CD1c-positive myeloid dendritic cell (primary cell): ENCODE measurements around the gene ALKBH2.
A peak's percentile ranks its signal among the peaks of the same experiment; 100 is the strongest.
"Not testable (repeated sequence)": the region's sequence is repeated elsewhere in the genome, so short reads cannot be mapped to it uniquely, and the experiment has no call there.

Experiments used
- DNase-seq: peaks from one replicate; pipeline ENCODE4 v3.0.0-alpha.2; 2016; ENCODE audit errors: extremely low spot score

The ALKBH2 gene

DNA sequence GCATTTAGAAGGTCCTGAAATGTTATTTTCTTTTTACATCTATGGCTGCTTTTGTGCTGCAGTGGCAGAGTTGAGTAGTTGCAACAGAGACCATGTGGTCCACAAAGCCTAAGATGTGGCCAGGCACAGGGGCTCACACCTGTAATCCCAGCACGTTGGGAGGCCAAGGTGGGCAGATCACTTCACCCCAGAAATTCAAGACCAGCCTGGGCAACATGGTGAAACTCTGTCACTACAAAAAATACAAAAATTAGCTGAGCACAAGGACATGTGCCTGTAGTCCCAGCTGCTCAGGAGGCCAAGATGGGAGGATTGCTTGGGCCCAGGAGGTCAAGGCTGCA is 27.4 kb downstream of the ALKBH2 start:
- DNase-seq, result no peak

DNA sequence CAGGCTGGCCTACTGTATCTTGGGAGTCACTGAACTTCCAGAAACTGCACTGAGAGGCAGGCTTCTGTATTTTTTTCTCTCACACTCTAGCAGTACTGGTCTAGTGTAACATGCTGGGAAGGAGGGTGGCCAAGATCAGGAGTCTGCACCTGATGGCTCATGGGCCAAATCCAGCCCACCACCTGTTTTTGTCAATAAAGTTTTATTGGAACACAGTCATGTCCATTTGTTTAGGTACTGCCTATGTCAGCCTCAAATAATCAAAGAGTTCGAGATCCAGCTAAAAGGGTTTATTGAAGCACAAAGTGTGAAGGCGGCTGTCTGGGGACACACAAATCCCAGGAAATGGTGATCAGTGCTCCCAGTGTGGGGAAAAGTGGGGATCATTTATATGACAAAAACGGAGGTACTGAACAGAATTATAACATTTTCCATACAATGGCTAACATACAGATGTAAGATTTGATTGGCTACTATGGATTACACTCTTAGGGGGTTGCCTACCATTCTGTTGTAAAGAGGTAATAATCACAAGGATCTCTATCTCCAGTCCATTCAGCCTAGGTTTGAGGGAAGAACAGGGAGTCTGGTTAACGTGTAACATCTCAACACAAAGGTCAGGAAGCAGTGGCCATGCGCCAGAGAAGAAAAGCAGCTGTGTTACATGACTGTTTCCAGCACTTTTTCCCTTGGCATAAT is 28.0 kb downstream of the ALKBH2 start:
- DNase-seq, result no peak

DNA sequence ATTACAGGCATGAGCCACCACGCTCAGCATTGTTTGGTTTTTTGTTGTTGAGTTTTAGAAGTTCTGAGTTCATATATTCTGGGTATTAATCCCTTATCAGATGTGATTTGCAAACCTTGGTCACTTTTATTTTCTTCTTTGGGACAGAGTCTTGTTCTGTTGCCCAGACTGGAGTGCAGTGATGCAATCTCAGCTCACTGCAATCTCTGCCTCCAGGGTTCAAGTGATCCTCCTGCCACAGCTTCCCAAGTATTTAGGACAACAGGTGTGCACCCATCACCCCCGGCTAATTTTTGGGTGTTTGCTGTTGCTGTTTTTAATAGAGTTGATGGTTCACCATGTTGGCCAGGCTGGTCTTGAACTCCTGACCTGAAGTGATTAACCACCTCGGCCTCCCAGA is 29.1 kb downstream of the ALKBH2 start:
- DNase-seq, result no peak

DNA sequence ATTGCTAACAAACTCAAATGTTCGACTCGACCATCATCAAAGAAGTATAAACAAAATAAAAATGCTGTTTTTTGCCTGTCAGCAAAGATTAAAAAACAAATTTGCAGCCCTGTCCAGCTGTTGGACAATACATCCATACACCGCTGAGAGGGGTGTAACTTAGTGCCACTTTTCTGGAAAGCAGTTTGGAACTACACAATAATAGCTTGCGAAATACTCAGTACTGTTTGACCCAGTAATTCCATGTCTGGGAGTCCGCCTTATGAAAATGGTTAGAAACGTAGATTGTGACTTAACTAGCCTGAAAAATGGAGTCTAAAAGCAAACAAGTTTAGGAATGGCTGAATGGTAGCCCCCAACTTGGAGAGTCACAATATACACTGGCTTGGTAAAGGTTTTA is 34.5 kb downstream of the ALKBH2 start:
- no peak for DNase-seq

DNA sequence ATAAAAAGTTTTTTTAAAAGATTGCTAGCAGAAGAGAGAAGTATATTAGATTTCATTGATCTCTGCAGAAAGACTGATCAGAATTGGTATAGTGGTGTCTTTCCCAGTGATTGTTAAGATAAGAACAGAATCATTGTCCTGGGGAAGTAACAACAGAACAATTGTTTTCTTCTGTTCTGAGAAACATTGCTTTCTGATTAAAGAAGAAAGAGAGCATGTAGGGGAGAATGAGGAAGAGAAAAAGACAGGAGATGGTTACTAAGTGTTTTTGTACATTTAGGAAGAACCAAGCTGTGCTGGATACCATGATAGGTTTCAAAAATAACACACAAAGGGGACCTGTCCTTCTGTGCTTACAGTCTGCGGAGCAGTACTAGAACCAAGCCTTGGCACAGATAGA is 35.9 kb downstream of the ALKBH2 start:
- no peak for DNase-seq

DNA sequence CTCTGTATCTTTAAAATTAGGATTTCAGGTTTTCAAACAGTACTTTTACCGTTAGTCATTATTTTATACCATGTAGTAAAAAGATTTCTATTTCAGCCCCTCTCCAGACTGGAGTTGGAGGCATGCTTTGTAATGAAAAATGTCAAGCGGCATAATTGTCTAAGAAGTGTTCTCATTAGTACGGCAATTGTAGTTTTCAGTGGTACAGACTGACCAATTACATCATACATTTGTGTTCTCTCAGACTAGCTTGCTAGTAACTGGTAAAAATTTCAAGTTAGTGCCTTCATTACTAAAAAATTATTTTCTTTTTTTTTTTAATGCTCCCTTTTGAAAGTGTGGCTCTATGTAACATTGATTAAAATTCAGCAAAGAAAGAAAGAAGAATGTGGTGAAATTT is 36.4 kb downstream of the ALKBH2 start:
- no peak for DNase-seq

DNA sequence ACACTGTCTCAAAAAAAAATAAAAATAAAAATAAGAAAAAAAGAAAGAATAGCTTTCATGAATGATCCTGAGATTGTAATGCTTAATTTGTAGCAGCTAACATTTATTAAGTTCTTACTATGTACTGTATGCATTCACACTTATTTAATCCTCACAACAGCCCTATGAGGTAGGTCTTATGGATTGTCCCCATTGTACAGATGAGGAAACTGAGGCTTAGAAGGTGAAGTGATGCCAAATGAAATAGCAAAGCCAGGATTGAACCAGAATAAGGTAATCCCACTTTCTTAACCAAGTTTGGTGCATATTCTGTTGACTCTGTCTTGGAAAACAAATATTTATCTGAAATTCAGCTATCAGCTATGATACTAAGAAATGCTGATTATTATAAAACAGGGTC is 38.8 kb downstream of the ALKBH2 start:
- DNase-seq, result no peak

DNA sequence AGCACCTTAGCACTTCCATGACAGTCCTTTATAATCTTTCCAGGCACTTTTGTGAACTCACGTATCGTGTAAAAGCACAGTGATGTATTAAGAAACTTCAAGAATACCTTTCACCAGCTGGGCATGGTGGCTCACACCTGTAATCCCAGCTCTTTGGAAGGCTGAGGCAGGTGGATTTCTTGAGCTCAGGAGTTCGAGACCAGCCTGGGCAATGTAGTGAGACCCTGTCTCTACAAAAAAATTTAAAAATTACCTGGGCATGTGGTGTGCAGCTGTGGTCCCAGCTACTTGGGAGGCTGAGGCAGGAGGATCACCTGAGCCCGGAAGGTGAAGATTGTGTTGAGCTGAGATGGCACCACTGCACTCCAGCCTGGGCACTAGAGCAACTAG is 39.2 kb downstream of the ALKBH2 start:
- not testable (repeated sequence) for DNase-seq

DNA sequence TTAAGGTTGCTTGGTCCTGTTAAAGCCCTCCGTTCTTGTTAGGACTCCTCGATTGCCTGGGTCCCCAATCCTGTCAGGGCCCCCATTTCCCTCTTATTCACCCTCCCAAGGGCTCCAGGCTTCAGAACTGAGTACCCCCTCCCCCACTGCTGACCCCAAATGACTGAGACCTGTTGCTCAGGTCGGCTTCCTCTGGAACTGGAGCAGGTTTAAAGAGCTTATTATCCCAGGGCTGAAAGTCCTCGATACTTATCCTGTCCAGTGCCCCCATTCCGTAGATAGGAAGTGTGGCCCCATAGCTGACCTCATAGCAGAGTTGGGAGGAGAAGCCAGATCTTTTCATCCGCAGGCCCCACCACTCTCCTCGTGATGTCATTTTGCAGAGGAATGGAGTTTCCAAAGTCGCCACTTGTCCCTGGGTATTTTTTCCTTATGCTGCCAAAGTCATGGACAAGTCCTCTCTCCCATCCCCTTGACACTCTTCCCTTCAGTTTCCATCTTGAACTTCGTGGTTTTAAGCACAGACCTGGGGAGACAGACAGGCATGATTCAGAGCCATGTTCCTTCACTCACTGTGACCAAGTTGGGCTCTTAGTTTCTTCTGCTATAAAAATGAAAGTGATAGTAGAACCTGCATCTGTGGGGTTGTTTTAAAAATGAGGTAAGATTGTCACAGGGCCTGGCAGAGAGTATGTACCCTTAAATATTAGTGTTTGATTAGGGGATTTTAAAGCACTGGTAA is 39.7 kb downstream of the ALKBH2 start:
- peak; percentile 16 for DNase-seq

DNA sequence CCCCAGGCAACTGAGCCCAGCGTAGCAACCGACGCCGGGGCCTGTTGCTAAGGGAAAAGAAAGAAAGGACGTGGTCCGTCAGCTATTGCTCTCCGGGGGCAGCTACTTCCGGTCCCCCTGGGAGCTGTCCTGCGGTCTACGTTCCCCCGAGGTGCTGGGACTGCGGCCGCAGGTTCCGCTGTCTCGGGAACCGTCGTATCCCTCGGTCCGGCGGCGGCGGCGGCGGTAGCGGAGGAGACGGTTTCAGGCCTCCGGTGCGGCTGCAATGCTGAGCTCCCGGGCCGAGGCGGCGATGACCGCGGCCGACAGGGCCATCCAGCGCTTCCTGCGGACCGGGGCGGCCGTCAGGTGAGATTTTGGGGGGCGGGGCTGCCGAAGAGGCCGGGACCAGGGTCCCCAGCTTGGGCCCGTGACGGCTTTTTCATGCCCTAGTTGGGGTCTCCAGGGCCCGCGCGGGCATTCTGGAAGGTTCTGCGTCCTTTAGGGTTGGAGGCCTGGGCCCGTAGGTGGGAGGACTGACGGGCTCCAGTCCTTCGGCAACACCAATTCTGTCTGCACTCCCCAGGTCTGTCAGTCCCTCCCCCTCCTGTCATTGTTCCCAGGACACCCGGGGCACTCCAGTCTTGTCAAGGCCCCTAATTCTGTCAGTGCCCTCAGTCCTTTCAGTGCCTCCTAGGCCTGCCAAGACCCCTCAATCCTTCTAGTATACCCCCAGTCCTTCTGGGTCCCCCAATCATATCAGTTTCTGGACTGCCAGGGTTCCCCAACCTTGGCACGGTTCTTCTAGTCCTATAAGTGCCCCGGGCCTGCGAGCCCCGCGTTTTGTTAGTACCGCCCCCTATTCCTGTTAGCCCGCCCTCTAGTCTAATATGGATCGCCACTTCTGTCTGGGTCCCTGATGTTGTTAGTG is 40.6 kb downstream of the ALKBH2 start, which contains the start of gene USP30:
Gene USP30 (plus strand): TSS at position 163 of the 910 bp plus-strand sequence. CDS start 103 bp downstream, at position 266.
- DNase-seq, result peak; percentile 91

DNA sequence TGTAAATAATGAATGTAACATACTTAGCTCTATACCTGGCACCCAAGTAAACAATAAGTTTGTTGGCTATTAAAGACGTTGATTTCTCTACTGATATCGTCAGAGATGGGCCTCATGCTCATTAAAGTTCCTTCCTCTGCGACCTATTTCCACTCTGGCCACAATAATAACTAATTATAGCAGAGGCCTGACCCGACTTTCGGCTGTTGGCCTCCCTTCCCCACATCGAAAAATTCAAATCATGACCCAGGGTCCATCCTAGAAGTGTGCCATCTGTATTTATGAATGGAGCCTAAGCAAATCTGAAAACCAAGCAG is 41.2 kb downstream of the ALKBH2 start:
- DNase-seq, result no peak

DNA sequence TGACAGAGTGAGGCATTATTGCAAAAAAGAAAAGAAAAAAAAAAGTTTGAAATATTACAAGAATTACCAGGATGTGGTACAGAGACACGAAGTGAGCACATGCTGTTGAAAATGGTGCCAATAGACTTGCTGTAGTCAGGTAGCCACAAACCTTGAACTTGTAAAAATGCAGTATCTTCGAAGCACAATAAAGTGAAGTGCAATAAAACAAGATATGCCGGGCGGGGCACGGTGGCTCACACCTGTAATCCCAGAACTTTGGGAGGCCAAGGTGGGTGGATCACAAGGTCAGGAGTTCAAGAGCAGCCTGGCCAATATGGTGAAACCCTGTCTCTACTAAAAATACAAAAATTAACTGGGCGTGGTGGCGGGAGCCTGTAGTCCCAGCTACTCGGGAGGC is 43.5 kb downstream of the ALKBH2 start:
- DNase-seq, result not testable (repeated sequence)

DNA sequence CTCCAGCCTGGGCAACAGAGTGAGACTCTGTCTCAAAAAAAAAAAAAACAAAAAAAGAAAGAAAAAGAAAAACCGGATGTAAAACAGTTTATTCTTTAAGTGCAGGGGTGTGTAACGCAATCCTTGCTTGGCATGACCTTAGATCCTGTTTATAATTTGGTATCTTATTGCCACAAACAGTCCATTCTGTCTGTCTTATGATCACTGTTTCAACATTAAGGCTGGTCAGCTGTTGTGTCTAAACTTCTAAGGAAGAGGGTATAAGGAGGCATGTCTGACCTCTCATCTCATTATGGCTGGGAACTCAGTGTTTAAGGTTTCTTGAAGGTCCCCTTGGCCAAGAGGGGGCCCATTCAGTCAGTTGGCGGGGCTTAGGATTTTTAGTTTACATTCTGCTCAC is 44.6 kb downstream of the ALKBH2 start:
- not testable (repeated sequence) for DNase-seq

DNA sequence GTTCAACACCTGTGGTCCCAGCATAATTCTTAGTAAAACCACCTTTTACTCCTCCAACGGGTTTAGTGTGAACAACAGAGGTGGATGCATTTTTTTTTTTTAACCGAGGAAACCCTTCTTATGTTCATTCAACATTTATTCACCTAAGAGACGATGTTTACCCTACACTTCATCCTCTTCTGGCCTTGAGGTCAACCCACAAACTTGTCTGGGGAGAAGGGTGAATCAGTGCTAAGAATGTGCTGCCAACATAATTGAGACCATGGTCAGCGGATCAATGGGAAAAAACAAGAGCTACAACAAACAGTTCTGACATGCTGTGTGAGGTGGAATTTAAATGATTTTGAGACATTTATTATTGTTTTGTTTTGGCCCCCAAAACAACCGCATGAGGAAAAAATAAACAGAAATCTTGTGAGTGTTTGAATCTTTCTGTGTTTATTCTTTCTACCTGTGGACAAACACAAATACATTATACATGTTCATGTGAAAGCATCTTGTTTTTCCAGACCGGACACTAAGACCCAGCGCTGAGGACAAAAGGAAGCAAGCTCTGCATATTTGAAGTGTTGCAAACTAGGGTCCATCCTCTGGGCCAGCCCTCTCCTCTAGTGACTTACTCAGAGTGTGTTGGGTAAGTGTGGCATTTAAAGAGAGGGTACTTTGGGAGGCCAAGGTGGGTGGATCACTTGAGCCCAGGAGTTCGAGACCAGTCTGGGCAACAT is 46.0 kb downstream of the ALKBH2 start:
- DNase-seq, result no peak

DNA sequence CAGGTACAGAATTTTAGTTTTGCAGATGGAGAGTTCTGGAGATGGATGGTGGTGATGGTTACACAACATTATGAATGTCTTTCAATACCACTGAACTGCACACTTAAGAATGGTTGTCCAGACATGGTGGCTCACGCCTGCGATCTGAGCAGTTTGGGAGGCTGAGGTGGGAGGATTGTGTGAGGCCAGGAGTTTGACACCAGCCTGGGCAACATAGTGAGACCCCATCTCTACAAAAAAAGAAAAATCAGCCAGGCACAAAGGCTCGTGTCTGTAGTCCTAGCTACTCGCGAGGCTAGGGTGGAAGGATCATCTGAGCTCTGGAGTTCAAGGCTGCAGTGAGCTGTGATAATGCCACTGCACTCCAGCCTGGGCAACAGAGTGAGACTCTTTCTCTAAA is 49.0 kb downstream of the ALKBH2 start:
- DNase-seq, result no peak
